ENCODE data around the gene TP53TG5. TPM values are rescaled to one million over a fixed set of nuclear protein-coding genes. Genes with fewer than 3 reads are reported as not detected.
A peak's percentile ranks its signal among the peaks of the same experiment; 100 is the strongest.

The TP53TG5 gene
- total RNA-seq, 1 experiment from 2014 or later: not detected

DNA sequence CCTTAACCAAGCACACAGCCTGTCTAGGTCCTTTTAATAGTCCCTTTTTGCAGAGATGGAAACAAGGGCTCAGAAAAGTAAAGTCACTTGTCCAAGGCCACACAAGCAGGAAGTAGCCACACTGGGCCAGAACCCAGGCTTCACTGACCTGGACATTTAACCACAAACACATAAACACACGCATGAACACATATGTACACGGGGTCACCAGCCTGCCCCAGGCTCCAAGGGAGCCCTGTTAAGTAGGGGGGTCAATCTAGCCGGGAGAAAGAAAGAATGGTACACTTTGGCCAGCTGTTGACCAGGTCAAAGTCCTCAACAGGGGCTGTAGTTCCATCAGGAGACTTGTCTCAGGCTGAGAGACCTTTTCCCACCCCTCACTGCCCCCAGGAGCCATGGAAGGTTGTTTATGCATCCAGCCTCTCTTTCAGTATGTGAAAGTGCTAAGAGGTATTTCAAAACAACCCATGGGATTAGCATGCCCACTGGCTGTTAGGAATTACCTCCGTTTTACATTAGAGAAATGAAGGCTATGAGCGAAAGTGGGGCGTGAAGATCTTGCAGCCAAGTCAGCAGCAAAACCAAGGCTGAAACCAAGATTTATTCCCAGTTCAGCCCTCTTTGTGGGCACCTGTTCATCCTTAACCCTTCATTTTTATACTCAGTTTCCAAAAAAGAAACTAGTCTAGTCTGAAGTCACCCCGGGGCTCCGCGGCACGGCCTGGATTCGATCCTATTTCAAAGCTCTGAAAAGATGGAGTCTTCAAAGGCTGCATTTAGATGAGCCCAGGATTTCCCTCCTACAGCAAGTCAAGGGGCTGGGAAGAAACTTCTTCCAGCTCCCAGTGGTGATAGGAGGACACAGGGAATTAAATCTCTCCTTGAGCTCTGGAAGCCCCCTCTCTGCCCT is 39.7 kb downstream of the TP53TG5 start:
- DNase-seq (ENCODE audit: low read depth, low spot score) (no peak), ATAC-seq (no peak)
- peaks cover 79% of the 10 kb centered on the region for H3K4me1 ChIP-seq (ENCODE audit: control insufficient read depth, insufficient read depth, low read length)
- H3K36me3 ChIP-seq (ENCODE audit: control insufficient read depth, insufficient read depth, low read length): no peaks in the 10 kb centered on the region; the same call in 1 of the 2 replicates
- H3K27ac ChIP-seq (ENCODE audit: low read length): peak overlapping the region; percentile 88
- intact Hi-C loops (cut with micrococcal nuclease; ENCODE audit: unreplicated experiment) (no loop called here), in situ Hi-C loops (cut with HindIII; ENCODE audit: low pct_unique_long_range_greater_than_20kb, low sequenced_read_pairs) (no loop called here)
- CTCF ChIA-PET: interaction anchor here (1.5 kb wide), 1 partner anchor 15 kb away, joined by 4 read pairs; no protein-coding TSS in a partner anchor
- no peaks in the 10 kb centered on the region for H3K27me3 ChIP-seq (ENCODE audit: control insufficient read depth, insufficient read depth, low read length)
- no TSS peak for BruUV-seq (replicated peaks)
- H3K9me3 ChIP-seq (ENCODE audit: control insufficient read depth, insufficient read depth, low read depth, low read length): no peaks in the 10 kb centered on the region
- no peak for TF ChIP-seq POLR2AphosphoS5 (IDR thresholded peaks at IDR 0.05; ENCODE audit: low read depth, low read length)
- TF ChIP-seq, protein P1, sequence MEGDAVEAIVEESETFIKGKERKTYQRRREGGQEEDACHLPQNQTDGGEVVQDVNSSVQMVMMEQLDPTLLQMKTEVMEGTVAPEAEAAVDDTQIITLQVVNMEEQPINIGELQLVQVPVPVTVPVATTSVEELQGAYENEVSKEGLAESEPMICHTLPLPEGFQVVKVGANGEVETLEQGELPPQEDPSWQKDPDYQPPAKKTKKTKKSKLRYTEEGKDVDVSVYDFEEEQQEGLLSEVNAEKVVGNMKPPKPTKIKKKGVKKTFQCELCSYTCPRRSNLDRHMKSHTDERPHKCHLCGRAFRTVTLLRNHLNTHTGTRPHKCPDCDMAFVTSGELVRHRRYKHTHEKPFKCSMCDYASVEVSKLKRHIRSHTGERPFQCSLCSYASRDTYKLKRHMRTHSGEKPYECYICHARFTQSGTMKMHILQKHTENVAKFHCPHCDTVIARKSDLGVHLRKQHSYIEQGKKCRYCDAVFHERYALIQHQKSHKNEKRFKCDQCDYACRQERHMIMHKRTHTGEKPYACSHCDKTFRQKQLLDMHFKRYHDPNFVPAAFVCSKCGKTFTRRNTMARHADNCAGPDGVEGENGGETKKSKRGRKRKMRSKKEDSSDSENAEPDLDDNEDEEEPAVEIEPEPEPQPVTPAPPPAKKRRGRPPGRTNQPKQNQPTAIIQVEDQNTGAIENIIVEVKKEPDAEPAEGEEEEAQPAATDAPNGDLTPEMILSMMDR (IDR thresholded peaks at IDR 0.05): no peak
- TF ChIP-seq TCF7L2 (IDR thresholded peaks at IDR 0.05; ENCODE audit: low read depth, low read length): no peak
- no peak for TF ChIP-seq SIN3A (IDR thresholded peaks at IDR 0.05; ENCODE audit: borderline replicate concordance, insufficient read depth, low read depth, low read length)
- TF ChIP-seq, protein P2, sequence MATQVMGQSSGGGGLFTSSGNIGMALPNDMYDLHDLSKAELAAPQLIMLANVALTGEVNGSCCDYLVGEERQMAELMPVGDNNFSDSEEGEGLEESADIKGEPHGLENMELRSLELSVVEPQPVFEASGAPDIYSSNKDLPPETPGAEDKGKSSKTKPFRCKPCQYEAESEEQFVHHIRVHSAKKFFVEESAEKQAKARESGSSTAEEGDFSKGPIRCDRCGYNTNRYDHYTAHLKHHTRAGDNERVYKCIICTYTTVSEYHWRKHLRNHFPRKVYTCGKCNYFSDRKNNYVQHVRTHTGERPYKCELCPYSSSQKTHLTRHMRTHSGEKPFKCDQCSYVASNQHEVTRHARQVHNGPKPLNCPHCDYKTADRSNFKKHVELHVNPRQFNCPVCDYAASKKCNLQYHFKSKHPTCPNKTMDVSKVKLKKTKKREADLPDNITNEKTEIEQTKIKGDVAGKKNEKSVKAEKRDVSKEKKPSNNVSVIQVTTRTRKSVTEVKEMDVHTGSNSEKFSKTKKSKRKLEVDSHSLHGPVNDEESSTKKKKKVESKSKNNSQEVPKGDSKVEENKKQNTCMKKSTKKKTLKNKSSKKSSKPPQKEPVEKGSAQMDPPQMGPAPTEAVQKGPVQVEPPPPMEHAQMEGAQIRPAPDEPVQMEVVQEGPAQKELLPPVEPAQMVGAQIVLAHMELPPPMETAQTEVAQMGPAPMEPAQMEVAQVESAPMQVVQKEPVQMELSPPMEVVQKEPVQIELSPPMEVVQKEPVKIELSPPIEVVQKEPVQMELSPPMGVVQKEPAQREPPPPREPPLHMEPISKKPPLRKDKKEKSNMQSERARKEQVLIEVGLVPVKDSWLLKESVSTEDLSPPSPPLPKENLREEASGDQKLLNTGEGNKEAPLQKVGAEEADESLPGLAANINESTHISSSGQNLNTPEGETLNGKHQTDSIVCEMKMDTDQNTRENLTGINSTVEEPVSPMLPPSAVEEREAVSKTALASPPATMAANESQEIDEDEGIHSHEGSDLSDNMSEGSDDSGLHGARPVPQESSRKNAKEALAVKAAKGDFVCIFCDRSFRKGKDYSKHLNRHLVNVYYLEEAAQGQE (IDR thresholded peaks at IDR 0.05; ENCODE audit: insufficient read depth in 1 of 2, low read depth in 2 of 2, low read length in 1 of 2): no peak
- peak overlapping the region in 1 of 2 experiments; percentile 25; a peak in 1 of 4 replicates for H3K4me3 ChIP-seq (ENCODE audit: low read depth in 2 of 2, low read length in 2 of 2)
- POLR2A ChIA-PET: no interaction called here

DNA sequence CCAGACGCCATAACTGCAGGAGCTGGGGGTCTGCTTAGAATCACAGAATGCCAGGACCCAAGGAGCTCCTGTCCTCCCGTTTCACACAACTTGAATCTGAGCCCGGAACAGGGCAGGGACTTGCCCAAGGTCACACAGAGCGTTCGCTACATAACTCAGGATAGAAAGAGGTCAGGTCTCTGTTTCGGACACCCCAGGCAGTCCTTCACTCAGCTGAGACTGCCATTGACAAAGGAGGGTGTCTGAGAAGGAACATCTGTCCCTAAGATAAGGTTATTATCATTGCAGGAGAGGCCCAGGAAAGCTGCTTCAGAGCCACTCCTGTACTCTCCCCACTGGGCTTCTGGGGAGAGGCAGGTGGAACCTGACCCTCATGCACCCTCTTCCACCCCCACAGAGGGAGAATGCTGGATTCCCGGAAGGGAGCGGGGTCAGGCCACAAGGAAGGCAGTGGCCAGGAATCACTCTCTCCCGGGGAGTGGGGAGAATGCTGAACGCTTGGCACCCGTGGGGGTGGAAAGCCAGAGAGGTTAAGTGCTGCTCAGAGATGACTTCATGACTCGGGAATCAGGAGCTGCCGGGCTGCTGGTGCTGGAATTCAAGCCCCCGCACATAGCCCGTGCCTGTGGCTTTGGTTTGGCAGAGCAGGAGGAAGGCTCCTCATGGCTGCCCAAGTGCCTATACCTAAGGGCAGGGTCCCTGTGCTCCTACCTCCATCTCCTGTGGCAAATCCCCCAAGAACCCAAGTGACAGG is 40.6 kb downstream of the TP53TG5 start:
- peaks cover 70% of the 10 kb centered on the region for H3K4me1 ChIP-seq (ENCODE audit: control insufficient read depth, insufficient read depth, low read length)
- TF ChIP-seq POLR2AphosphoS5 (IDR thresholded peaks at IDR 0.05; ENCODE audit: low read depth, low read length) (no peak), TCF7L2 (IDR thresholded peaks at IDR 0.05; ENCODE audit: low read depth, low read length) (no peak), SIN3A (IDR thresholded peaks at IDR 0.05; ENCODE audit: borderline replicate concordance, insufficient read depth, low read depth, low read length) (no peak)
- TF ChIP-seq, protein P1 (IDR thresholded peaks at IDR 0.05): no peak
- TF ChIP-seq, protein P2 (IDR thresholded peaks at IDR 0.05; ENCODE audit: insufficient read depth in 1 of 2, low read depth in 2 of 2, low read length in 1 of 2): no peak
- no peak for DNase-seq (ENCODE audit: low read depth, low spot score)
- ChIA-PET POLR2A (no interaction called here), CTCF (interaction anchor here (0.6 to 1.5 kb wide), 4 partner anchors 10 to 99 kb away, joined by 3 to 6 read pairs (median 4); no protein-coding TSS in a partner anchor)
- in situ Hi-C loops (cut with HindIII; ENCODE audit: low pct_unique_long_range_greater_than_20kb, low sequenced_read_pairs) (no loop called here), intact Hi-C loops (cut with micrococcal nuclease; ENCODE audit: unreplicated experiment) (no loop called here)
- no peaks in the 10 kb centered on the region; the same call in 1 of the 2 replicates for H3K36me3 ChIP-seq (ENCODE audit: control insufficient read depth, insufficient read depth, low read length)
- H3K27me3 ChIP-seq (ENCODE audit: control insufficient read depth, insufficient read depth, low read length): no peaks in the 10 kb centered on the region
- H3K4me3 ChIP-seq (ENCODE audit: low read depth in 2 of 2, low read length in 2 of 2): peak overlapping the region in 1 of 2 experiments; percentile 25; a peak in 2 of 4 replicates
- H3K9me3 ChIP-seq (ENCODE audit: control insufficient read depth, insufficient read depth, low read depth, low read length): no peaks in the 10 kb centered on the region
- ATAC-seq: peak; percentile 37
- BruUV-seq (replicated peaks): no TSS peak
- H3K27ac ChIP-seq (ENCODE audit: low read length): peak overlapping the region; percentile 88

Data from Panc1 (cell line).